DMS53 treated with DMSO at 0.1 percent for 48 hours (cell line): ENCODE measurements around the gene PPRC1.

Experiments
- DNase-seq: peaks from one replicate; lab custom pipeline; 2025; ENCODE audit not compliant: unreplicated experiment; lab: John Stamatoyannopoulos, UW

The PPRC1 gene

DNA sequence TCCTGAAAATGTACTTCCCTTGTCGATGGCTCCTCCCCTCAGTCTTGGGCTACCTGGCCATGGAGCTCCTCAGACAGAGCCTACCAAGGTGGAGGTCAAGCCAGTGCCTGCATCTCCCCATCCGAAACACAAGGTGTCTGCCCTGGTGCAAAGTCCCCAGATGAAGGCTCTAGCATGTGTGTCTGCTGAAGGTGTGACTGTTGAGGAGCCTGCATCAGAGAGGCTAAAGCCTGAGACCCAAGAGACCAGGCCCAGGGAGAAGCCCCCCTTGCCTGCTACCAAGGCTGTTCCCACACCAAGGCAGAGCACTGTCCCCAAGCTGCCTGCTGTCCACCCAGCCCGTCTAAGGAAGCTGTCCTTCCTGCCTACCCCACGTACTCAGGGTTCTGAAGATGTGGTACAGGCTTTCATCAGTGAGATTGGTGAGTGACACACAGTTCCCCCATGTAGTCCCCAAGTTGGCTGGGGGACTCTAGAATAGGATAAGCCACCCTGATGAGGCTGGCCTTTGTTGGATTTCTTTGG, 8.8 kb downstream of the PPRC1 start:
- DNase-seq: no peak

DNA sequence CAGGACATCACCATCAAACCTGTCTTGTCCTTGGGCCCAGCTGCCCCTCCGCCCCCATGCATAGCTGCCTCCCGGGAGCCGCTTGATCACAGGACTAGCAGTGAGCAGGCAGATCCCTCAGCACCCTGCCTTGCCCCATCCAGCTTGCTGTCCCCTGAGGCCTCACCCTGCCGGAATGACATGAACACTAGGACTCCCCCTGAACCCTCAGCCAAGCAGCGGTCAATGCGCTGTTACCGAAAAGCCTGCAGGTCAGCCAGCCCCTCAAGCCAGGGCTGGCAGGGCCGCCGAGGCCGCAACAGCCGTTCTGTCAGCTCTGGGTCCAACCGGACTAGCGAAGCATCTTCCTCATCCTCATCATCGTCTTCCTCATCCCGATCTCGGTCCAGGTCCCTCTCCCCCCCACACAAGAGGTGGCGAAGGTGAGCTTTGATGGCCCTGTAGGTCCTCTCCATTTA, 14.2 kb downstream of the PPRC1 start:
- no peak for DNase-seq

DNA sequence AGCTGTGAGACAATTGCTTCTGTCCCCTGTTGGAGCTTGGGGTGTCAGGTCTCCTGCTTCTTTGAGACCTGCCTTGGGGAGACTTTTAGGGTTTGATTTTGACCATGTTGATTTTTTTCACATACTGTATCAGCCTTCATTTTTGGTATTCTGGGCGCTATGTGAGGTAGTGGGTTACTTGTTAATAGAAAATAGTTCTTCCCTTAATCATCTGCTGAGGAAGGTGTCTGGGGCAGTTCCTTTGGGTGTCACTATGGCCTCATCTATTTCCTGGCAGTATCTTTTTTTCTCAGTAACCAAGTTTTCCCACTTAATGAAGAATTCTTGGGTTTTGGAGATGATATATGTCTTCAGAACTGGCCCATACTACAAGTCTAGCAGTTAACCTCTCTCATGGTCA, 14.7 kb downstream of the PPRC1 start:
- no peak for DNase-seq

DNA sequence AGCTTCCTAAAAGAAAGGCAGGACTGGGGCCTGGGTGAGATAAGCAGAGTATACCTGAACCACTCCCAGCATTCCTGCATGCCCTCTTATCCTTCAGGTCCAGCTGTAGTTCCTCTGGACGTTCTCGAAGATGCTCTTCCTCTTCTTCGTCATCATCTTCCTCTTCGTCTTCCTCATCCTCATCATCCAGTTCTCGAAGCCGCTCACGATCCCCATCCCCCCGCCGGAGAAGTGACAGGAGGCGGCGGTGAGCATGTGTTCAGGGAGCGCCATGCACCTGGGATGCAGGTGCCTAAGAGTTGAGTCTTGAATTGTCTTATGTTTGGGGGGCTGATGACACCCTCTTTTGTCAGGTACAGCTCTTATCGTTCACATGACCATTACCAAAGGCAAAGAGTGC, 15.4 kb downstream of the PPRC1 start:
- DNase-seq: no peak

DNA sequence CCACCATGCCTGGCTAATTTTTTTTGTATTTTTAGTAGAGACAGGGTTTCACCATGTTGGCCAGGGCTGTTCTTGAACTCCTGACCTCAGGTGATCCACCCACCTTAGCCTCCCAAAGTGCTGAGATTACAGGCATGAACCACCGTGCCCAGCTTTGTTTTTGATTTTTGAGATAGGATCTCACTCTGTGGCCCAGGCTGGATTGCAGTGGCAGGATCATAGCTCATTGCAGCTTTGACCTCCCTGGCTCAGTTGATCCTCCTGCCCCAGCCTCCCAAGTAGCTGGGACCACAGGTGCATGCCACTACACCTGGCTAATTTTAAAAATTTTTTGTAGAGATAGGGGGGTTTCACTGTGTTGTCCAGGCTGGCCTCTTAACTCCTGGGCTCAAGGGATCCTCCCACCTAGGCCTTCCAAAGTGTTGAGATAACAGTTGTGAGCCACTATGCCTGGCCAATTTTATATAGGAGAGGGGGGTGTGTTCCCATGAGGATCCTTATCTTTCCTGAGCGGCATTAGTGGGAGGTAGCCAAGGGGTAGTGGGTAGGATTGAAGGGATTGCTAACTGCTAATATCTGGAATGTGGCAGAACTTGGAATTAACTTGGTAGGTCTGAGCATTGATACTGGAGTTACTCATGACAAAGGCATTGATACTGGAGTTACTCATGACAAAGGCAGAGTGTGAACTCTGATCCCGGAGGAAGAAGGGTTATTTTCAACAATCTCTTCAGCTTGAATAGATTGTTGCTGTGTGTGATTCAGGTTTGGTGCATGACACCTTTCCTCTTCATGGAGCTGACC, 18.3 kb downstream of the PPRC1 start:
- DNase-seq: peak; percentile 56

DNA sequence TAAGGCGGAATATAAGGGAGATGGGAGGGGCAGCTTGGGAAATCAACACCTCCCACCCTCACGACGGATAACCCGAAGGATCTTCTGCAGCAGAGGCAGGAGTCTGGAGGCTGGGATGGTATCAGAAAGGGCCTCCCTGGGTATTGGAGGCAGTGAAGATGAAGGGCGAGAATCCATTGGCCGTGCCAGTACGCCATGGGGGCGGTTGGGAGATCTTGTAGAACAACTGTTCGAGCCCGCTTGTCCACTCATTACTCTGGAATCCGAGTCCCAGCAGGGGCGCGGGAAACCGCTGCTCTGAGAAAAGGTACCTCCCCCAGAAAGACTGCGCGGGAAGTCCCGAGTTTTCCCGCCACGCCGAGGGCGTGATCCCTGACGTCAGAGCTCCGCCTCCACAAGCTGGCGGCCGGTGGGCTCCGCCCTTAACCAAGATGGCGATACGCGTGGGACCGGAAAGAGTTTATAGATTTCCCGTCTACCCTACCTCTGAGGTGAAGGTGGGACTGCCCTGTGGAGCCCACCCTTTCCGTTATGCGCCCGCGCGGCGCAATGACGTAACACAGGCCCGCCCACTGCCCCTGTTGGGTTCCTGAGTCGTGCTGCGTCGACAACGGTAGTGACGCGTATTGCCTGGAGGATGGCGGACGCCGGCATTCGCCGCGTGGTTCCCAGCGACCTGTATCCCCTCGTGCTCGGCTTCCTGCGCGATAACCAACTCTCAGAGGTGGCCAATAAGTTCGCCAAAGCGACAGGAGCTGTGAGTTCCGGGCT, 19.1 kb downstream of the PPRC1 start, which contains the start of gene NOLC1:
TSS of gene NOLC1 (plus strand) at position 616 of the 771 bp plus-strand sequence. CDS start at position 638, 22 bp downstream.
- DNase-seq: peak; percentile 97

DNA sequence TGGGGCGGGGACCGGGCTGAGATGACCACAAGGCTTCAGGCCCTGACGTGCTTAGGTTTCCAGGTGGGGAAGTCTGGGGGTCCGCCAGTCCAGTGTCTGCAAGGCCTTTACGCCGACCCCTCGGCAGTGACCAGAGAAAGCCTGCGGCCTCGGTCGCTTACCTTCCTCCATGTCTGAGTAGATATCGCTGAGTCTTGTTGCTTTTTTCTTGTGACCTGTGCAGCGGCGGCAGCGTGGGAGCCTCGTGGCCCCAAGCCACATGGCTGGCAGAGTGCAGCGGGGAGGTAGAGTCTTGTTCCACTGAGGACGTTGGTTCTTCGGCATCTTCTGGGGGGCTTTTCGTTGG, 19.7 kb downstream of the PPRC1 start:
- DNase-seq: no peak

DNA sequence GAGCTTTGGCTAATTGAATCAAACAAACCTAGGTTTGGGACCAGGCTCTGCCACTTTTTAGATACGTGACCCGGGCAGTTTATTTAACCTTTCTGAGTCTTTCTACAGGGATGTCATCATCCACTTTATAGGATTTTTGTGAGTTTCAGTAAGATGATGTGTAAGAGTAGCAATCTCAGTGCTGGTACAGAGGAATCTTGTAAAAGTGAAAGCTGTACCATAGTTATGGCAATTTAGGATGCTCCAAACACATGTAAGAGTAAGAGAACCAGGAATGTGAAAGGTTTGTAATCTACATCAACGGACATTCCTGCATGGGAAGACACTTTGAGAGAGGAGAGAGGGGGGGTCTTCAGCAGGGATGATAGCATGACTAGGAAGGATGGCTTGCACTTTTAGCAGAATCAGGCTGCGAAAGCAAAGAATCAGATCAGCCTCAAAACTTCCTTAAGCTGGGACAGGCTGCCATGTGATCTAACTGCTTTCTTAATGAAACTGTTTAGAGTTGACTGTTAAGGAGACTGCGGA, 20.3 kb downstream of the PPRC1 start:
- no peak for DNase-seq

DNA sequence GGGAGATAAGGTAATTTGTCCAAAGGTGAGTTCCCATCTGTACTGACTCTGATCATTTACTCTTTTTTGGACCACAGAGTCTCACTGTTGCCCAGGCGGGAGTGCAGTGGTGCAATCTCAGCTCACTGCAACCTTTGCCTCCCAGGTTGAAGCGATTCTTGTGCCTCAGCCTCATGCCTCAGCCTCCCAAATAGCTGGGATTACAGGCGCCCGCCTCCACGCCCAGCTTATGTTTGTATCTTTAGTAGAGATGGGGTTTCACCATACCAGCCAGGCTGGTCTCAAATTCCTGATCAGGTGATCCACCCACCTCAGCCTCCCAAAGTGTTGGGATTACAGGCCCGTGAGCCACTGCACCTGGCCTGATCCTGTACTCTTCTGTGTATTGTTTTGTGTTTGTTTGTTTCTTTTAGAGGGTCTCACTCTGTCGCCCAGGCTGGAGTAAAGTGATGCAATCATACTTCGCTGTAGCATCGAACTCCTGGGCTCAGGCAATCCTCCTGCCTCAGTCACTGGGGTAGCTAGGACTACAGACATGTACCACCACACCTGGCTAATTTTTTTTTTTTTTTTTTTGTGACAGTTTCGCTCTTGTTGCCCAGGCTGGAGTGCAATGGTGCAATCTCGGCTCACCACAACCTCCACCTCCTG, 21.8 kb downstream of the PPRC1 start:
- DNase-seq: no peak

DNA sequence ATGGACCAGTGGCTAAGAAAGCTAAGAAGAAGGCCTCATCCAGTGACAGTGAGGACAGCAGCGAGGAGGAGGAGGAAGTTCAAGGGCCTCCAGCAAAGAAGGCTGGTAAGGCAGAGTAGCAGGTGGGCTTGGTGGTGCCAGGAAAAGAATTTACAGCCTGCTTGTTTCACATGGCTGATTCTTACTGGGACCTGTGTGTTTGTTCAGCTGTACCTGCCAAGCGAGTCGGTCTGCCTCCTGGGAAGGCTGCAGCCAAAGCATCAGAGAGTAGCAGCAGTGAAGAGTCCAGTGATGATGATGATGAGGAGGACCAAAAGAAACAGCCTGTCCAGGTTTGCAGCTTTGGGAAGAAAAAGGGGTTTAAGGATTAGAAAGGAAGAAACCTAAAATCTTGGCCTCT, 24.4 kb downstream of the PPRC1 start:
- DNase-seq: peak; percentile 70

DNA sequence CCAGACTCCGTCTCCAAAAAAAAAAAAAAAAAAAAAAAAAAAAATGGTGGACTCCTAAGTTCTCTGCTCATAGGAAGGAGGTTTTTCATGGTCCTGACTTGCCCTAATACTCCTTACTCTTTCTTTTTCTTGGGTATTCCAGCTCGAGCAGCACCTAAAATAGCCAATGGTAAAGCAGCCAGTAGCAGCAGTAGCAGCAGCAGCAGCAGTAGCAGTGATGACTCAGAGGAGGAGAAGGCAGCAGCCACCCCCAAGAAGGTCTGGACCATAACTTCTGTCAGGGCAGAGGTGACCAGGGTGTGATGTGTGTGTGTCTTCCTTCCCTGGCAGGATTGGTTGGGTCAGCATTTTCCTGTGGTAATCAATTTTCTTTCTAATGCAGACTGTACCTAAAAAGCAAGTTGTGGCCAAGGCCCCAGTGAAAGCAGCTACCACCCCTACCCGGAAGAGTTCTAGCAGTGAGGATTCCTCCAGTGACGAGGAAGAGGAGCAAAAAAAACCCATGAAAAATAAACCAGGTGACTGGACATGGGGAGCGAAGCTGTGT, 26.3 kb downstream of the PPRC1 start:
- DNase-seq: no peak

DNA sequence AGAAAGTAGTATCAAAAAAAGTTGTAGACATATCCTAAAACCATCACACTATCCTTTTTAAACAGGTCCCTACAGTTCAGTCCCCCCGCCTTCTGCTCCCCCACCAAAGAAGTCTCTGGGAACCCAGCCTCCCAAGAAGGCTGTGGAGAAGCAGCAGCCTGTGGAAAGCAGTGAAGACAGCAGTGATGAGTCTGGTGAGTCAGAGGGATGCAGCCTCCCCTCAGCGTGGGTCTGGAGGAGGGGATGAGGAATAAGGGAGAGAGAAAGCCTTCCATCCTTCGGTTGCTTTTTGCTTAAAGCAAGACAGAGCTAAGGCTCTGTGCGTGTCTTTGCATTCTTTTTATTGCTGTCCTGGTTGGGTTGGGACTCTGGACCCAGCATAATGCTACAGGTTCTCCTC, 27.0 kb downstream of the PPRC1 start:
- no peak for DNase-seq

DNA sequence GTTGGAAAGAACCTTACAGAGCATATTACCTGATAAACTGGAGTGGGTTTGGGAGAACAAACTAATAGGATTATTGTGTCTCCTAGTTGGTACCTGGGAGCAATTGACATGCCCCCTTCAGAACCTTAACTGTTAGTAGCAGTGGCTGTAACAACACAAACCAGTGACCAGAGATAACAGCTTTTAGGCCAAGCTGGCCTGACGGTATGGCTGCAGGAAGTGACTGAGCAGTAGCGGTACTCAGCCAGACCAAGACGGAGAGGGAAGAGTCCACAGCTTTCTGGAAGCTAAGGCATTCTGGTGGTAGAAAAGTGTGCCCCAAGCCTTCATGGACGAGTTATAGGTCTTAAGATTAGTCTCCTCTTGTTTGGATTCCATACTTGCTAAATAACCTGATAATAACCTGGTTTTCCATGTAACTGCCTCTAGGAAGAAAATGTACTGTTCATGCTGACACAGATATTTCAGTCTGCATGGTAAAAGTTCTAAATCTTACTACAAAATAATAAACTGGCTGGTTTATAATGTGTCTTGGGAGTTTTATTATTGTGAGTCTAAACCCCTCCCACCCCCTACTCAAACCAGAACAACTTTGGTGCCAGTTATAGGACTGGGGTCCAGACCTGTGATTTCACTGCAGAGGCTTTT, 30.6 kb downstream of the PPRC1 start:
- DNase-seq: no peak

DNA sequence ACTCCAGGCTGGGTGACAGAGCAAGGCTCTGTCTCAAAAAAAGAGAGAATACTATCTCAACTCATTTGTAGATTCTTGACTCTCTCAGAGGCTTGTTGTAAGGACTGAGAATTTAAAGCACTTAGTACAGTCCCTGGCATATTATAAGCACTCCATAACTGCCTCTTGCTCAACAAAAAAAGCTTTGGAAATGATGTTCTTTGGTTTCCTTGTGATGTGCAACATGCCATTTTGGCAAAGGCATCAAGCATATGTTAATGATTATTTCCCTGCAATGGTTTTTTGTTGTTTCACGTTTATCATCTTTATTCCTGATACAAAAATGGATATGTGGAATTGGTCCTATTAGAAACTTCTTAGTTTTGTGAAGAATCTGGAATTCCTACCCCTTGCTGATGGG, 35.0 kb downstream of the PPRC1 start:
- no peak for DNase-seq

DNA sequence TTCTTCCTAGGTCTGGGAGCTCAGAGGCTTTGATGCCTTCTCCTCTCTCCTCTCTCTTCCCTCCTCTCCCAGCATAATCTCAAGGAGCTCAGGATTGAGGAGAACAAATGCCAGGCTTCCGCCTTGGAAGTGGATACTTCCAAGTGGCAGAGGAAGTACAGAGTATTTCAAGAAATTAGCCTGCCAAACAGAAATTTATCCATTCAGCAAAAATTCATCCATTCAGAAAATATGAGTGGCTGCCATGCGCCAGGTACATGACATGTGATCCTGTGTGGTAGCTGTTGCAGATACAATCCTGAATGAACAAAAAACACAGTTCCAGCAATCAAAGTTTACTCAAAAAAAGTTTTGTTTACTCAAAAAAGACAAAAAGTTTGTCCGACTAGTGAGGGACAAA, 37.8 kb downstream of the PPRC1 start:
- DNase-seq: no peak

DNA sequence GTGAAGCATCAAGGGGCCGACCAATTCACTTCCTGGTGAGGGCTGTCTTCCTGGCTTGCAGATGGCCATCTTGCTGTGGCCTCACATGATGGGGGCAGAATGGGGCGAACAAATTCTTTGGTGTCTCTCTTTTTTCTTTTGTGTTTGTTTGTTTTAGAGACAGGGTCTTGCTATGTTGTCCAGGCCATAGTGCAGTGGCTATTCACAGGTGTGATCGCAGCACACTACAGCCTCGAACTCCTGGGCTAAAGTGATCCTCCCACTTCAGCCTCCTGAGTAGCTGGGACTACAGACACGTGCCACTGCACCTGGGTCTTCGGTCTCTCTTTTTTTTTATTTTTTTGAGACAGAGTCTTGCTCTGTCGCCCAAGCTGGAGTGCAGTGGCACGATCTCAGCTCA, 39.4 kb downstream of the PPRC1 start:
- no peak for DNase-seq

DNA sequence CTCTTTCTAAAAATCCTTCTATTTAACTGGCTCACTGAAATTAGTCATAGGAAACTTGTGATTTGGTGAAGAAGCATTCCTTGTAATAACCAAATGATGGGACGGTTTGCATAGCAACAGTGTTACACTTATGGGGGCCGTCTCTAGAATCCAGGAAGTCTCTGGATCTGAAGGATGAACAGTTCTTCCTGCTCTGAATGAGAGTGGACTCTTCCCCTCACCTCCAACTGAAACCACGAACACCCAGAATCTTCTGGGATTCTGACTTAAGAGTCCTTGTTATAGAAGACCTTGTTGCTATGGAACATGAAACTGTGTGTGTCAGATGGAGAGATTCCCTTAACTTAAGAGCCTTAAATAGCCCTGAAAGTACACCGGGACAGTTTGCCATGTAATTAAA, 42.6 kb downstream of the PPRC1 start:
- DNase-seq: no peak

DNA sequence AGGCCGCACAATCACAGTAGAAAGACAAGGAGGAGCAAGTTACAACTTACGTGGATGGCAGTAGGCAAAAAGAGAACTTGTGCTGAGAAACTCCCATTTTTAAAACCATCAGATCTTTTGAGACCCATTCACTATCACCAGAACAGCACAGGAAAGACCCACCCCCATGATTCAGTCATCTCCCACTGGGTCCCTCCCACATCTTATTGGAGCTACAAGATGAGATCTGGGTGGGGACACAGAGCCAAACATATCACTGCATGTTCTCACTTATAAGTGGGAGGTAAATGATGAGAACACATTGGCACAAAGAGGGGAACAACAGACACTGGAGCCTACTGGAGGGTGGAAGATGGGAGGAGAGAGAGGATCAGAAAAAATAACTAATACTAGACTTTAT, 51.8 kb downstream of the PPRC1 start:
- DNase-seq: no peak

DNA sequence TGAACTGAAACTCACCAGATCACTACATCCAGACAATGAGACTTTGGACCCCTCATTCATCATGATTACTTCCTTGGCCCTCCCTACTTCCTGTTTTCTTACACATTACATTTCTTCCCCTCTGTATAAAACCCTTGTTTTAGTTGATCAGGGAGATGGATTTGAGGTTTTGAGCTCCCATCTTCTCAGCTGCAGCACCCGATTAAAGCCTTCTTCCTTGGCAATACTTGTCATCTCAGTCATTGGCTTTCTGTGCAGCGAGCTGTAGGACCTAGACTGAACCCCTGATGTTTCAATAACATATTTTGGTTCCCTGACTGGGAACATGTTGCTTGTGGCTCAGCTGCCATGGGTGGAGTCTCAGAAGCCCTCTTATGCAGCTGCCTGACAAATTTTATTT, 52.4 kb downstream of the PPRC1 start:
- no peak for DNase-seq

DNA sequence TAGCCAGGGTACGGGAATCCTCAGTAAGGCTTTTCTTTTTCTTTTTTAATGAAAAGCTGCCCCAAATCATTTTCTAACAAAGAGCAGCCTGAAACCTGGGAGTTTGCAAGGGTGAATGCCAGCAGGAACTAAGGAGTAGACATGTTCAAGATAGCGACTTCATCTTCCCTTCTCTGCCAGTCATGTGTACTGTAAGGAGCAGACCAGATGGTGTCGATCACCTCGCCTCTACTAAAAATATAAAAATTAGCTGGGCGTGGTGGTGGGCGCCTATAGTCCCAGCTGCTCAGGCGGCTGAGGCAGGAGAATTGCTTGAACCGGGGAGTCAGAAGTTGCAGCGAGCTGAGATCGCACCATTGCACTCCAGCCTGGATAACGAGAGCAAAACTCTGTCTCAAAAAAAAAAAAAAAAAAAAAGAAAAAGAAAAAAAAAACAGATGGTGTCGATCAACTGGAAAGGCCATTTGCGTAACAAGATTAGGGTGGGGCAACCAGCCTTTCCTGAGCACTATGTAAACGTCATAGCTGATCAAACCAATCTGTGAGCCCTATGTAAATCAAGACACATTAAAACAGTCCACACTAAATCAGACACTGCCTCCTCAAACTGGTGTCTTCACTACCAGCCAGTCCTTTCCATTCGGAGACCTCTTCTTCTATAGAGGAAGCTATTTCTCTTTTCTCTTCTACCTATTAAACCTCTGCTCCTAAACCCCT, 53.1 kb downstream of the PPRC1 start:
- no peak for DNase-seq
